ENCODE data around the gene GLDN. TPM values are rescaled to one million over a fixed set of nuclear protein-coding genes. Genes with fewer than 3 reads are reported as not detected.

GLDN gene
- total and polyA plus RNA-seq, 2 of the 8 experiments (the other 6 are each of a cell fraction or from before 2014, with no cell fraction given) = 0.24 to 0.50 TPM

DNA sequence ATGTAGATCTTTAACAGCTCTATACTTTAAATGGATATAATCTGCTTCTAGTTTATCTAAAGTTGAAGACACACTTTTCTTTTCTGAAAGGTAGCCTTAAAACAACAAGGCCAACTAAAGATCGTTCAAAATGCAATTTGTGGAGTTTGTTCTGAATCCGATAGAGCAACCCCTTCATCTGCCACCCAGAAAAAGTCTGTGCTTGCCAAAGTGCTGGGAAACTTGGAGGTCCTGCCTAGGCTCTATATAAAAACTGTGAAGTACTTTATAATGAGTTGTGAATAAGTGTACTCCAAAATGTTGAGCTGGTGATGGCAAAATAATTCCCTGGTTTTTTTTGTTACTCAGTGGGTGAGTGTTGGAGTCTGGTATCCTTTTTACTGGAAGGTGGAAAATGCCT is 12.5 kb downstream of the GLDN start (continued):
- TF ChIP-seq, protein P1, sequence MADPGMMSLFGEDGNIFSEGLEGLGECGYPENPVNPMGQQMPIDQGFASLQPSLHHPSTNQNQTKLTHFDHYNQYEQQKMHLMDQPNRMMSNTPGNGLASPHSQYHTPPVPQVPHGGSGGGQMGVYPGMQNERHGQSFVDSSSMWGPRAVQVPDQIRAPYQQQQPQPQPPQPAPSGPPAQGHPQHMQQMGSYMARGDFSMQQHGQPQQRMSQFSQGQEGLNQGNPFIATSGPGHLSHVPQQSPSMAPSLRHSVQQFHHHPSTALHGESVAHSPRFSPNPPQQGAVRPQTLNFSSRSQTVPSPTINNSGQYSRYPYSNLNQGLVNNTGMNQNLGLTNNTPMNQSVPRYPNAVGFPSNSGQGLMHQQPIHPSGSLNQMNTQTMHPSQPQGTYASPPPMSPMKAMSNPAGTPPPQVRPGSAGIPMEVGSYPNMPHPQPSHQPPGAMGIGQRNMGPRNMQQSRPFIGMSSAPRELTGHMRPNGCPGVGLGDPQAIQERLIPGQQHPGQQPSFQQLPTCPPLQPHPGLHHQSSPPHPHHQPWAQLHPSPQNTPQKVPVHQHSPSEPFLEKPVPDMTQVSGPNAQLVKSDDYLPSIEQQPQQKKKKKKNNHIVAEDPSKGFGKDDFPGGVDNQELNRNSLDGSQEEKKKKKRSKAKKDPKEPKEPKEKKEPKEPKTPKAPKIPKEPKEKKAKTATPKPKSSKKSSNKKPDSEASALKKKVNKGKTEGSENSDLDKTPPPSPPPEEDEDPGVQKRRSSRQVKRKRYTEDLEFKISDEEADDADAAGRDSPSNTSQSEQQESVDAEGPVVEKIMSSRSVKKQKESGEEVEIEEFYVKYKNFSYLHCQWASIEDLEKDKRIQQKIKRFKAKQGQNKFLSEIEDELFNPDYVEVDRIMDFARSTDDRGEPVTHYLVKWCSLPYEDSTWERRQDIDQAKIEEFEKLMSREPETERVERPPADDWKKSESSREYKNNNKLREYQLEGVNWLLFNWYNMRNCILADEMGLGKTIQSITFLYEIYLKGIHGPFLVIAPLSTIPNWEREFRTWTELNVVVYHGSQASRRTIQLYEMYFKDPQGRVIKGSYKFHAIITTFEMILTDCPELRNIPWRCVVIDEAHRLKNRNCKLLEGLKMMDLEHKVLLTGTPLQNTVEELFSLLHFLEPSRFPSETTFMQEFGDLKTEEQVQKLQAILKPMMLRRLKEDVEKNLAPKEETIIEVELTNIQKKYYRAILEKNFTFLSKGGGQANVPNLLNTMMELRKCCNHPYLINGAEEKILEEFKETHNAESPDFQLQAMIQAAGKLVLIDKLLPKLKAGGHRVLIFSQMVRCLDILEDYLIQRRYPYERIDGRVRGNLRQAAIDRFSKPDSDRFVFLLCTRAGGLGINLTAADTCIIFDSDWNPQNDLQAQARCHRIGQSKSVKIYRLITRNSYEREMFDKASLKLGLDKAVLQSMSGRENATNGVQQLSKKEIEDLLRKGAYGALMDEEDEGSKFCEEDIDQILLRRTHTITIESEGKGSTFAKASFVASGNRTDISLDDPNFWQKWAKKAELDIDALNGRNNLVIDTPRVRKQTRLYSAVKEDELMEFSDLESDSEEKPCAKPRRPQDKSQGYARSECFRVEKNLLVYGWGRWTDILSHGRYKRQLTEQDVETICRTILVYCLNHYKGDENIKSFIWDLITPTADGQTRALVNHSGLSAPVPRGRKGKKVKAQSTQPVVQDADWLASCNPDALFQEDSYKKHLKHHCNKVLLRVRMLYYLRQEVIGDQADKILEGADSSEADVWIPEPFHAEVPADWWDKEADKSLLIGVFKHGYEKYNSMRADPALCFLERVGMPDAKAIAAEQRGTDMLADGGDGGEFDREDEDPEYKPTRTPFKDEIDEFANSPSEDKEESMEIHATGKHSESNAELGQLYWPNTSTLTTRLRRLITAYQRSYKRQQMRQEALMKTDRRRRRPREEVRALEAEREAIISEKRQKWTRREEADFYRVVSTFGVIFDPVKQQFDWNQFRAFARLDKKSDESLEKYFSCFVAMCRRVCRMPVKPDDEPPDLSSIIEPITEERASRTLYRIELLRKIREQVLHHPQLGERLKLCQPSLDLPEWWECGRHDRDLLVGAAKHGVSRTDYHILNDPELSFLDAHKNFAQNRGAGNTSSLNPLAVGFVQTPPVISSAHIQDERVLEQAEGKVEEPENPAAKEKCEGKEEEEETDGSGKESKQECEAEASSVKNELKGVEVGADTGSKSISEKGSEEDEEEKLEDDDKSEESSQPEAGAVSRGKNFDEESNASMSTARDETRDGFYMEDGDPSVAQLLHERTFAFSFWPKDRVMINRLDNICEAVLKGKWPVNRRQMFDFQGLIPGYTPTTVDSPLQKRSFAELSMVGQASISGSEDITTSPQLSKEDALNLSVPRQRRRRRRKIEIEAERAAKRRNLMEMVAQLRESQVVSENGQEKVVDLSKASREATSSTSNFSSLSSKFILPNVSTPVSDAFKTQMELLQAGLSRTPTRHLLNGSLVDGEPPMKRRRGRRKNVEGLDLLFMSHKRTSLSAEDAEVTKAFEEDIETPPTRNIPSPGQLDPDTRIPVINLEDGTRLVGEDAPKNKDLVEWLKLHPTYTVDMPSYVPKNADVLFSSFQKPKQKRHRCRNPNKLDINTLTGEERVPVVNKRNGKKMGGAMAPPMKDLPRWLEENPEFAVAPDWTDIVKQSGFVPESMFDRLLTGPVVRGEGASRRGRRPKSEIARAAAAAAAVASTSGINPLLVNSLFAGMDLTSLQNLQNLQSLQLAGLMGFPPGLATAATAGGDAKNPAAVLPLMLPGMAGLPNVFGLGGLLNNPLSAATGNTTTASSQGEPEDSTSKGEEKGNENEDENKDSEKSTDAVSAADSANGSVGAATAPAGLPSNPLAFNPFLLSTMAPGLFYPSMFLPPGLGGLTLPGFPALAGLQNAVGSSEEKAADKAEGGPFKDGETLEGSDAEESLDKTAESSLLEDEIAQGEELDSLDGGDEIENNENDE (IDR thresholded peaks at IDR 0.05; ENCODE audit: insufficient replicate concordance, low read length) = no peak
- TF ChIP-seq SIX5 (IDR thresholded peaks at IDR 0.05; ENCODE audit: low read depth, low read length) (no peak), BACH1 (IDR thresholded peaks at IDR 0.05; ENCODE audit: low read length) (no peak), ZNF274 (IDR thresholded peaks at IDR 0.05; ENCODE audit: borderline replicate concordance, extremely low read depth, low read length) (no peak), GTF2F1 (IDR thresholded peaks at IDR 0.05; ENCODE audit: borderline replicate concordance, low read depth, low read length) (no peak), CHD2 (IDR thresholded peaks at IDR 0.05; ENCODE audit: low read length) (no peak)
- TF ChIP-seq, protein P2, sequence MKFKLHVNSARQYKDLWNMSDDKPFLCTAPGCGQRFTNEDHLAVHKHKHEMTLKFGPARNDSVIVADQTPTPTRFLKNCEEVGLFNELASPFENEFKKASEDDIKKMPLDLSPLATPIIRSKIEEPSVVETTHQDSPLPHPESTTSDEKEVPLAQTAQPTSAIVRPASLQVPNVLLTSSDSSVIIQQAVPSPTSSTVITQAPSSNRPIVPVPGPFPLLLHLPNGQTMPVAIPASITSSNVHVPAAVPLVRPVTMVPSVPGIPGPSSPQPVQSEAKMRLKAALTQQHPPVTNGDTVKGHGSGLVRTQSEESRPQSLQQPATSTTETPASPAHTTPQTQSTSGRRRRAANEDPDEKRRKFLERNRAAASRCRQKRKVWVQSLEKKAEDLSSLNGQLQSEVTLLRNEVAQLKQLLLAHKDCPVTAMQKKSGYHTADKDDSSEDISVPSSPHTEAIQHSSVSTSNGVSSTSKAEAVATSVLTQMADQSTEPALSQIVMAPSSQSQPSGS (IDR thresholded peaks at IDR 0.05; ENCODE audit: low read length) = no peak
